Pancreas (tissue), 10 donors: ENCODE measurements around the gene KIAA1191. TPM values are rescaled to one million over a fixed set of nuclear protein-coding genes. Genes with fewer than 3 reads are reported as not detected.

Experiments used
- ATAC-seq, 4 donors: fragments of 200-7000 bp; cut with Tn5 transposase; one replicate each; pipeline versions ENCODE4 v1.8.0 to v1.9.1; 2020; ENCODE audit warnings: mild to moderate bottlenecking in 4 of 4, moderate library complexity in 4 of 4
- DNase-seq, 6 donors: peaks; one replicate each; pipeline ENCODE4 v3.0.0-alpha.2; 2020
- FAIRE-seq: peaks from 2 replicates; lab custom pipeline; 2012; peaks lifted over from hg19 to GRCh38; lab: Jason Lieb, UNC
- H3K27ac ChIP-seq, 4 donors: fragments of 200-600 bp; sonication (generic); 1 replicate in 3 of 4; 2 replicates in 1 of 4; pipeline versions ENCODE4 v1.5.0 to v1.8.0; 2020
- H3K27me3 ChIP-seq, 4 donors: fragments of 200-600 bp; one replicate each; pipeline ENCODE4 v1.8.0; 2021
- H3K36me3 ChIP-seq, 3 donors: fragments of 200-600 bp; sonication (generic) in 1 of 3; one replicate each; pipeline versions ENCODE4 v1.5.0 to v1.8.0; 2020 to 2021
- H3K4me1 ChIP-seq, 3 donors: fragments of 200-600 bp; one replicate each; pipeline ENCODE4 v1.8.0; 2021
- H3K4me3 ChIP-seq, 4 donors: fragments of 200-600 bp; sonication (generic) in 2 of 4; one replicate each; pipeline versions ENCODE4 v1.5.0 to v1.8.0; 2020 to 2021
- H3K9me3 ChIP-seq, 4 donors: fragments of 200-600 bp; one replicate each; pipeline ENCODE4 v1.8.0; 2021
- CTCF ChIP-seq, 4 donors: fragments of 200-600 bp; sonication (generic) in 3 of 4; IDR thresholded peaks; one replicate each; pipeline versions ENCODE4 v1.5.0 to v1.8.0; 2021; ENCODE audit warnings: antibody characterized with exemption in 4 of 4
- WGBS, 2 donors: extraction: QIAGEN DNeasy Blood & Tissue Kit; methylation state at CpG; one replicate each; pipeline ENCODE4 v1.1.7; 2013; 5-methylcytosine and 5-hydroxymethylcytosine counted together
- intact Hi-C, 3 donors: fragments of 100-400 bp; cut with DNase I; formaldehyde crosslinking; loops; one replicate each; pipeline versions ENCODE4 v1.11.1 to v1.14.2; 2022
- polyA plus RNA-seq, 2 donors: library from polyadenylated mRNA; stranded (reverse); fragments of 200-250 nt; gene quantifications; one replicate each; pipeline ENCODE4 v1.2.3, GENCODE V29; 2013
- total RNA-seq, 6 donors: library from RNA; stranded (reverse); fragmentation: NEBNext Ultra II Directional in 4 of 6; extraction: Animal tissue kit (Norgen Biotek cat#: 25700) in 4 of 6; gene quantifications; one replicate each; pipeline versions ENCODE4 v1.2.1 to v1.2.4, GENCODE V29; 2021 to 2023
- donor health status: healthy with polysubstance abuse.
- donor health status: DM: no; HTN: no; CAD: no; lungs with moderate emphysema.
- donor health status: DM: no; HTN: no; CAD: no.
- donor health status: control.
- donor health status: control.
- donor health status: Bipolar disorder and iron deficiency.
- donor health status: DM: yes; HTN: yes; CAD: no.
- donor health status: DM: no; HTN: no; CAD: no.
- donor health status: DM: no; HTN: no; CAD: no.
- donor health status: DM: yes; HTN: yes; CAD: no.

KIAA1191 gene
- total and polyA plus RNA-seq, 8 donors, result 28.7 to 58.5 (median 42.2) TPM

- WGBS, 2 donors, result 88 to 94% methylated on average over 6 of the region's 6 CpGs
- Histone ChIP-seq H3K4me3 (no peak overlapping the region), H3K36me3 (peaks cover 0 to 15% (median 0%) of the 10 kb centered on the region in 3 donors), H3K9me3 (no peaks in the 10 kb centered on the region), H3K4me1 (no peaks in the 10 kb centered on the region), H3K27me3 (no peaks in the 10 kb centered on the region), H3K27ac (no peak overlapping the region)
- ATAC-seq (peak in 1 of 4 donors; percentile 17), FAIRE-seq (no peak), DNase-seq (peak in 1 of 6 donors; percentile 16)
- intact Hi-C loops, result no loop called here
- no peak for TF ChIP-seq CTCF (IDR thresholded peaks at IDR 0.05)
These were observed 46.1 kb upstream of the KIAA1191 start for GRCh38 chr5:176407456-176408251.

GRCh38 chr5:176406436-176407052 lies 45.0 kb upstream of the KIAA1191 start:
- no peak for FAIRE-seq
- H3K36me3 ChIP-seq, result peaks cover 0 to 15% (median 0%) of the 10 kb centered on the region in 3 donors

GRCh38 chr5:176405656-176406435 lies 44.3 kb upstream of the KIAA1191 start:
- DNase-seq (peak in 1 of 6 donors; percentile 23), FAIRE-seq (no peak), ATAC-seq (no peak)
- 87 to 90% methylated on average over 20 of the region's 20 CpGs for WGBS, 2 donors
- H3K4me3 ChIP-seq, result no peak overlapping the region
- peaks cover 0 to 15% (median 0%) of the 10 kb centered on the region in 3 donors for H3K36me3 ChIP-seq
- no peak overlapping the region for H3K27ac ChIP-seq
- H3K27me3 ChIP-seq, result no peaks in the 10 kb centered on the region
- no peaks in the 10 kb centered on the region for H3K9me3 ChIP-seq
- H3K4me1 ChIP-seq, result no peaks in the 10 kb centered on the region
- no peak for TF ChIP-seq CTCF (IDR thresholded peaks at IDR 0.05)
- intact Hi-C loops, result no loop called here

More at GRCh38 chr5:176406436-176407052, 45.0 kb upstream of the KIAA1191 start:
- Histone ChIP-seq H3K27me3 (no peaks in the 10 kb centered on the region), H3K4me1 (no peaks in the 10 kb centered on the region), H3K27ac (no peak overlapping the region), H3K4me3 (no peak overlapping the region), H3K9me3 (no peaks in the 10 kb centered on the region)
- no peak for TF ChIP-seq CTCF (IDR thresholded peaks at IDR 0.05)
- WGBS, 2 donors, result 91% methylated on average over 9 of the region's 9 CpGs
- ATAC-seq, result no peak
- peak in 1 of 6 donors; percentile 33 for DNase-seq
- intact Hi-C loops, result no loop called here

- DNase-seq (peak in 1 of 6 donors; percentile 29), FAIRE-seq (no peak), ATAC-seq (no peak)
- H3K36me3 ChIP-seq, result peaks cover 0 to 6% (median 0%) of the 10 kb centered on the region in 3 donors
- WGBS, 2 donors, result 88 to 89% methylated on average over 22 of the region's 22 CpGs
- H3K4me1 ChIP-seq, result no peaks in the 10 kb centered on the region
- no peak overlapping the region for H3K27ac ChIP-seq
- intact Hi-C loops, result no loop called here
- H3K9me3 ChIP-seq, result no peaks in the 10 kb centered on the region
- TF ChIP-seq CTCF (IDR thresholded peaks at IDR 0.05), result no peak
- no peak overlapping the region for H3K4me3 ChIP-seq
- no peaks in the 10 kb centered on the region for H3K27me3 ChIP-seq
These were observed 40.0 kb upstream of the KIAA1191 start for GRCh38 chr5:176401281-176402205.
